Measurements from ENCODE around the gene UGT1A5.

UGT1A5 gene

GRCh38 chr2:233822101-233822771, 109.5 kb downstream of the UGT1A5 start:
- H3K9ac ChIP-seq, result no peak overlapping the region

More at GRCh38 chr2:233822101-233822771, 109.5 kb downstream of the UGT1A5 start:
- no peaks in the 10 kb centered on the region for H3K79me2 ChIP-seq
- no peak overlapping the region for H3K27ac ChIP-seq
- H2AFZ ChIP-seq, result no peak overlapping the region
- TF ChIP-seq CTCF (IDR thresholded peaks at IDR 0.05), result no peak
- H3K36me3 ChIP-seq (ENCODE audit: control insufficient read depth, insufficient read depth, low read length), result no peaks in the 10 kb centered on the region
- no peaks in the 10 kb centered on the region for H3K9me3 ChIP-seq (ENCODE audit: control insufficient read depth, low read length)
- no peak overlapping the region for H3K4me3 ChIP-seq (ENCODE audit: low read depth, low read length)
- no peak overlapping the region for H3K4me2 ChIP-seq (ENCODE audit: low read length)
- no peaks in the 10 kb centered on the region for H3K4me1 ChIP-seq
- no peaks in the 10 kb centered on the region for H3K27me3 ChIP-seq (ENCODE audit: control insufficient read depth, insufficient read depth, low read length)

Data from parathyroid adenoma (tissue), 2 donors.